ENCODE measurements around the gene HAPSTR1. TPM values are rescaled to one million over a fixed set of nuclear protein-coding genes. Genes with fewer than 3 reads are reported as not detected.
"Not testable (repeated sequence)": the region's sequence is repeated elsewhere in the genome, so short reads cannot be mapped to it uniquely, and the experiment has no call there.

The HAPSTR1 gene
- total RNA-seq, 2 experiments from 2014 or later: 52.3 to 63.8 TPM

DNA sequence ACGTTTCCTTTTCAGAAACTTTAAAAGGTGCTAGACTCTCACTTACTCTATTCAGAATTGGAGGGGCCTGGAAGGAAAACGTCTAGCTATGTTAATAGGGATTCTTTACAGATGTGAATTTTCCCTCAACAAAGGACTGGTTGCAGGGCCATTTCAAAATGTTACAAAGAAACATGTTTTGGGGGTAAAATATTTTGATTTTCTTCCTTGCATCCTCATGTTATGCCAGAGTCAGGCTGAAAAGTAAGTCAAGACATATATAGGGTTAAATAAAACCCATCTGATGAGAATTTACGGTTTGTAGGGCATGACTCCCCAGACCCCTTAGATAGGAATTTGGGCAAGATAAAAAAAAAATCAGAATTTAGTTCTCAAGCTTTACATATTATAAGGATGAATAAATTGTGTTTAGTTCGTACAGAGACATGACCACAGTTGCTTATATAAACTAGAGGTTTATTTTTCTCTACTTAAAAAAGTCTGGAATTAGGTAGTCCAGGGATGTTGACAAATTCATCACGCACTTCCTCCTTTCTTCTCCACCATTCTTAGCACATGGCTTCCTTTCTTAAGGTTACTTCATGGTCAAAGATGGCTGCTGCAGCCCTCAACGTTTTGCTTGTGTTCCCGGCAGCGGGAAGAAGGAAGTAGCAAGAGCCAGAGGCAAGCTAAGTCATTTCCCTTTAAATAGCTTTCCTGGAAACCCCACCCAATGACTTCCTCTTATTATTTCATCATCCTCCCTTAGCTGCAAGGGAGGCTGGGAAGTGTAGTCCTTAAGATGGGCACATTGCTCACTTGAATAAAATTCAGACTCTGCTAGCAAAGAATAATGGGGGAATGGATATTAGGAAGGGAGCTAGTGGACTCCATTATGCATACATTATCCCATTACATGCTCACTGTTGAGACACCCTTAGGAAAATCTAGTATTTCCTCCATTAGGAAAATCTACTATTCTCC lies 12.7 kb upstream of the HAPSTR1 start:
- H3K4me3 Mint-ChIP-seq: not testable (repeated sequence)
- ATAC-seq: peak; percentile 98

DNA sequence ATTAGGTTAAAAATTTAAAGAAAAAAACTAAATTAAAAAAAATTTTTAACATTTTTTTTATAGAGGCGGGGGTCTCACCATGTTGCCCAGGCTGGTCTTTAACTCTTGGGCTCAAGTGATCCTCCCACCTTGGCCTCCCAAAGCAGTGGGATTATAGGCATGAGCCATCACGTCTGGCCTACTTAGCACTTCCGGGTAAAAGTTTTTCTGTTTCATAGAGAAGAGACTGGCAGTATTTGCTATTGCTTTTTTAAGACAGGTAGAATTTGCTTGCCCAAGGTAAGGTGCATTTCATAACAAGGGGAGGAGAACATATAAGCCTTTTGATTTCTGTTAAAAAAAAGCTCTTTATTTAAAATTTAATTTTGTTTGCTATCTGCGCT lies 12.0 kb upstream of the HAPSTR1 start:
- ATAC-seq: no peak
- no peak for DNase-seq
- H3K27ac Mint-ChIP-seq: peak overlapping the region; percentile 83
- peaks cover 33% of the 10 kb centered on the region for H3K4me1 Mint-ChIP-seq
- H3K27me3 Mint-ChIP-seq: no peaks in the 10 kb centered on the region
- peaks cover 3% of the 10 kb centered on the region for H3K9me3 Mint-ChIP-seq (ENCODE audit: low read depth)
- no peak overlapping the region for H3K4me3 Mint-ChIP-seq
- H3K36me3 Mint-ChIP-seq: peaks cover 17% of the 10 kb centered on the region
- CTCF ChIA-PET: interaction anchor here (0.9 to 4.4 kb wide), 6 partner anchors 9 to 143 kb away, joined by 3 to 22 read pairs (median 4); partner anchors contain the start of gene HAPSTR1

More for the DNA sequence above, 12.7 kb upstream of the HAPSTR1 start:
- not testable (repeated sequence) for H3K9me3 Mint-ChIP-seq (ENCODE audit: low read depth); H3K27me3 Mint-ChIP-seq
- peaks cover 17% of the 10 kb centered on the region for H3K36me3 Mint-ChIP-seq
- peak; percentile 86 for DNase-seq
- peak overlapping the region; percentile 87 for H3K27ac Mint-ChIP-seq
- H3K4me1 Mint-ChIP-seq: peaks cover 33% of the 10 kb centered on the region
- CTCF ChIA-PET: interaction anchor here (0.9 to 4.4 kb wide), 8 partner anchors 9 to 142 kb away, joined by 3 to 22 read pairs (median 4); partner anchors contain the start of gene HAPSTR1

DNA sequence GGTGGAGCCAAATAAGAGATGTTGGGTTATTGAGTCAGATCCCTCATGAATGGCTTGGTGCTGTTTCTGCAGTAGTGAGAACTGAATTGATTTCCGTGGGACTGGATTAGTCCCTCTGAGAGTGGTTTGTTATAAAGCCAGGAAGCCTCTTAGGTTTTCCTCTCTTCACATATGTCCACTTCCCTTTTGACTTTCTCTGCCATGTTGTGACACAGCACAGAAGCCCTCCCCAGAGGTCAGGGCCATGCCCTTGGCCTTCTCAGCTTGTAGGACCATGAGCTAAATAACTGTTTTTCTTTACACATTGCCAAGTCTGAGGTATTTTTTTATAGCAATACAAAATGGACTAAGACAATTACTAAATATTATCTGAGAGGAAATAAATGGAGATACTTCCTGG lies 10.3 kb upstream of the HAPSTR1 start:
- peak overlapping the region; percentile 39 for H3K27ac Mint-ChIP-seq
- DNase-seq: no peak

DNA sequence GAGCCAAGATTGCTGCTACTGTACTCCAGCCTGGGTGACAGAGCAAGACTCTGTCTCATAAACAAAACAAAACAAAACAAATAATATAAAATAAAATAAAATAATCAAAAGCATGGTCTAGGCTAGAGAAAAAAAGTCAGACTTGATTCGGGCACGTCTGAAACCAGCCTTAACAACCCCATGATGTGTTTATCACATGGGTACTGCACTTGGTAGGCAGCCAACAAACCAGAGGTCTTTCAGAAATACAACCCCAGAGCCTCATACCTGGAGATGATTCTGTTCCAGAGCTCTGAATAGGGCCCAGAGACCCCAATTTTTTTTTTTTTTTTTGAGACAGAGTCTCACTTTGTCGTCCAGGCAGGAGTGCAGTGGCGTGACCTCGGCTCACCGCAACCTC lies 9.6 kb upstream of the HAPSTR1 start:
- no peak overlapping the region for H3K27ac Mint-ChIP-seq
- CTCF ChIA-PET: no interaction called here

More for the DNA sequence above, 10.3 kb upstream of the HAPSTR1 start:
- H3K27me3 Mint-ChIP-seq: no peaks in the 10 kb centered on the region
- no peak for ATAC-seq
- peaks cover 3% of the 10 kb centered on the region for H3K9me3 Mint-ChIP-seq (ENCODE audit: low read depth)
- peaks cover 33% of the 10 kb centered on the region for H3K4me1 Mint-ChIP-seq
- no peak overlapping the region for H3K4me3 Mint-ChIP-seq
- H3K36me3 Mint-ChIP-seq: peaks cover 17% of the 10 kb centered on the region
- CTCF ChIA-PET: no interaction called here

DNA sequence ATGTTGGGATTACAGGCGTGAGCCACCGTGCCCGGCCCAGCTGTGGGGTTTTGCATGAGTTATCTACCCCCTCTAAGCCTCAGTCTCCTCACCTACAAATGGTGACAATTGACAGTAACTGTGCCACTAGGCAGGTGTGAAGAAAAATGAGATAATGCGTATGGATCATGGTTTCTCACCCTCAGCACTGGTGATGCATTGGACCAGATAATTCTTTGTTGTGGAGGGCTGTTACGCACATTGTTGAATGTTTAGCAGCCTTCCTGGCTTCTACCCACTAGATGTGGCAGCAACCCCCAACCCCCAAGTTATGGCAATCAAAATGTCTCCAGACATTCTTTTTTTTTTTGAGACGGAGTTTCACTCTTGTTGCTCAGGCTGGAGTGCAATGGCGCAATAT lies 9.0 kb upstream of the HAPSTR1 start:
- Mint-ChIP-seq H3K4me3 (no peak overlapping the region), H3K4me1 (peaks cover 24% of the 10 kb centered on the region), H3K27me3 (no peaks in the 10 kb centered on the region), H3K36me3 (peaks cover 16% of the 10 kb centered on the region), H3K9me3 (ENCODE audit: low read depth) (peaks cover 3% of the 10 kb centered on the region), H3K27ac (no peak overlapping the region)
- ATAC-seq (no peak), DNase-seq (no peak)
- CTCF ChIA-PET: no interaction called here

More for the DNA sequence above, 9.6 kb upstream of the HAPSTR1 start:
- peaks cover 17% of the 10 kb centered on the region for H3K36me3 Mint-ChIP-seq
- ATAC-seq (no peak), DNase-seq (no peak)
- H3K27me3 Mint-ChIP-seq: no peaks in the 10 kb centered on the region
- H3K4me1 Mint-ChIP-seq: peaks cover 29% of the 10 kb centered on the region
- no peak overlapping the region for H3K4me3 Mint-ChIP-seq
- peaks cover 3% of the 10 kb centered on the region for H3K9me3 Mint-ChIP-seq (ENCODE audit: low read depth)

DNA sequence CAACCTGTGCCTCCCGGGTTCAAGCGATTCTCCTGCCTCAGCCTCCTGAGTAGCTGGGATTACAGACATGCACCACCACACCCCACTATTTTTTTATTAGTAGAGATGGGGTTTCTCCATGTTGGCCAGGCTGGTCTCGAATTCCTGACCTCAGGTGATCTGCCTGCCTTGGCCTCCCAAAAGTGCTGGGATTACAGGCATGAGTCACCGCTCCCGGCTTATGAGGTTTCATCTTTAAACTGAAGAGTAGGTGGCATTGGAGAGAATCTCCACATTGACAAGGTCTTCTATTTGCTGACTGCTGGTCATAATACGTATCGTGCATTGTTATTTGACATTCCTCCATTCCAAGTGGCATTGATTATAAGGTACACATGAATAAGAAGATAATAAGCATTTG lies 3.7 kb upstream of the HAPSTR1 start:
- H3K9me3 Mint-ChIP-seq (ENCODE audit: low read depth); H3K36me3 Mint-ChIP-seq; H3K27me3 Mint-ChIP-seq; H3K27ac Mint-ChIP-seq; H3K4me3 Mint-ChIP-seq; ATAC-seq; H3K4me1 Mint-ChIP-seq; DNase-seq: not testable (repeated sequence)
- CTCF ChIA-PET: interaction anchor here (1.4 kb wide), 1 partner anchor 8 kb away, joined by 4 read pairs; no protein-coding TSS in a partner anchor

DNA sequence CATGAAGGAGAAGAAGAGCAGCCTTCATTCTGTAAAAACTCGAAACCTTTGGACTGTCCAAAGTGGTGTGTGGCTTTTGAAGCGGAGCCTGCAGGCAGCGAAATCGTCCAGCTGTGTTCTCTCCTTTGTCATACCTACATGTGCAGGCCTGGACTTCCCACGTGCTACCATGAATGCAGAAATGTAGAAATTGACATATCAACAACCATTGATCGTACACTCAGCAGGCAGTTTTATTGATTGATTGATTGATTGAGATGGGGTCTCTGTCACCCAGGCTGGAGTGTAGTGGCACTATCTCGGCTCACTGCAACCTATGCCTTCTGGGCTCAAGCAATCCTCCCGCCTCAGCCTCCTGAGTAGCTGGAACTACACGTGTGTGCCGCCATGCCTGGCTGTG lies 2.6 kb upstream of the HAPSTR1 start:
- Mint-ChIP-seq H3K4me1 (peaks cover 8% of the 10 kb centered on the region), H3K27me3 (no peaks in the 10 kb centered on the region), H3K36me3 (peaks cover 14% of the 10 kb centered on the region), H3K4me3 (no peak overlapping the region), H3K27ac (no peak overlapping the region), H3K9me3 (ENCODE audit: low read depth) (no peaks in the 10 kb centered on the region)
- CTCF ChIA-PET: interaction anchor here (1.4 kb wide), 1 partner anchor 9 kb away, joined by 4 read pairs; no protein-coding TSS in a partner anchor
- DNase-seq (peak; percentile 35), ATAC-seq (no peak)

DNA sequence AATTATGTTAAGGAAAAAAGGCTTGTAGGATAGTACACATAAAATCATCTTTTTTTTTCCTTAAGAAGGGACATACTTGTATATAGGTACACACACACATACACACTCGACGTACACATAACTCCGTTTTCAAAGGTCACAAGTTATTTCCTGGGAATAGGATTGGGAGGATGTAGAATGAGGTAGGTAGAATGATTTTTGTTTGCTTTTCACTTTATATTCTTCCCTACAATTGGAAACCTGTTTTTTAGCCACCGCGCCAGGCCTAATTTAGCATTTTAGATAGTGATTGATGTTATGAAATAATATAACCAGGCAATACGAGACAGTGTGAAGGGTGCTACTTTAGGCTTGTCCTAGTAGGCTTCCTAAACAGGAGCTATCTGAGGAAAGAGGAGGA lies 1.8 kb upstream of the HAPSTR1 start:
- CTCF ChIA-PET: interaction anchor here (2.5 to 3.7 kb wide), 2 partner anchors 11 to 17 kb away, joined by 10 to 22 read pairs; no protein-coding TSS in a partner anchor
- H3K4me1 Mint-ChIP-seq: peaks cover 12% of the 10 kb centered on the region

DNA sequence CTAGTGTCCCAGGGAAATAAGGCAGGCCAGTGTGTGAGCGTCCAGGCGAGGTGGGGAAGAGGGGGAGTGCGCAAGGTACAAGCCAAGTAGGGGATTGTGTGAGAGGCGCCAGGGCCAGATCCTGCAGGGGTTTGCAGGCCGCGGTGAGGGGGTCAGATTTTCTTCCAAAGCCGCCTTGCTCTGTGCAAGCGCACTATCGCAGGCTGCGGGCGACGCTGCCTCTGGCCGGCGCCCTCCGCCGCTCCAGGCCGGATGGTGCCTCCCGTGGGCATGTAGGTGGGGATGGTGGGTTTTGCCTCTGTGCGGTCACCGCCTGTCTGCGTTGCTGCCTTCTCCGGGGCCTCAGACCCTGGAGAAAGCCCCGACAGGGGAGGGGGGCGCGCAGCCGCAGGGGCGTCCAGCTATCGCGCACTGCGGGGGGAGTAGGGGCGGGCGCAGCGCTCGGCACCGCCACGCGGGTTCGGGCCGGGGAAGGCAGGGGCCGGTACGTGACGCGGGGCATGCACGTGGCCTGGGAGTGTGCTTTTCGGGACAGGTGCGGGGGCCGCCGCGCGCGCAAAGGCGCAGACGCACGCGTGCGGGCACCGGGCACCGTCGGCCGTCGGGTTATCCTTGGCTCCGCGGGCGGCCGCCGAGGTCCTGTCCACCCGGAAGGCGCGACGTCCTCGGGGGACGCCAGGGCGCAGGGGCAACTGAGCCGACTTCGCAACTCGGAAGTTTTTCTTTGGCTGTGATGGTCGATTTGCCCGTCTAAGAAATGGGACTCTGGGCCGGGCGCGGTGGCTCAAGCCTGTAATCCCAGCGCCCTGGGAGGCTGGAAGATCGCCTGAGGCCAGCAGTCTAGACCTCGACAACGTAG lies 1.1 kb upstream of the HAPSTR1 start:
- Mint-ChIP-seq H3K27me3 (no peaks in the 10 kb centered on the region), H3K9me3 (ENCODE audit: low read depth) (no peaks in the 10 kb centered on the region), H3K36me3 (peaks cover 24% of the 10 kb centered on the region), H3K4me3 (peak overlapping the region; percentile 80), H3K27ac (peak overlapping the region; percentile 97), H3K4me1 (peaks cover 16% of the 10 kb centered on the region)
- ATAC-seq (no peak), DNase-seq (peak; percentile 67)
- CTCF ChIA-PET: interaction anchor here (1.1 to 3.9 kb wide), 5 partner anchors 12 to 221 kb away, joined by 4 to 22 read pairs (median 10); partner anchors contain the start of gene CARHSP1

More for the DNA sequence above, 1.8 kb upstream of the HAPSTR1 start:
- ATAC-seq: no peak
- H3K9me3 Mint-ChIP-seq (ENCODE audit: low read depth): no peaks in the 10 kb centered on the region
- H3K27ac Mint-ChIP-seq: peak overlapping the region; percentile 97
- no peaks in the 10 kb centered on the region for H3K27me3 Mint-ChIP-seq
- peaks cover 21% of the 10 kb centered on the region for H3K36me3 Mint-ChIP-seq
- DNase-seq: no peak
- peak overlapping the region; percentile 80 for H3K4me3 Mint-ChIP-seq

DNA sequence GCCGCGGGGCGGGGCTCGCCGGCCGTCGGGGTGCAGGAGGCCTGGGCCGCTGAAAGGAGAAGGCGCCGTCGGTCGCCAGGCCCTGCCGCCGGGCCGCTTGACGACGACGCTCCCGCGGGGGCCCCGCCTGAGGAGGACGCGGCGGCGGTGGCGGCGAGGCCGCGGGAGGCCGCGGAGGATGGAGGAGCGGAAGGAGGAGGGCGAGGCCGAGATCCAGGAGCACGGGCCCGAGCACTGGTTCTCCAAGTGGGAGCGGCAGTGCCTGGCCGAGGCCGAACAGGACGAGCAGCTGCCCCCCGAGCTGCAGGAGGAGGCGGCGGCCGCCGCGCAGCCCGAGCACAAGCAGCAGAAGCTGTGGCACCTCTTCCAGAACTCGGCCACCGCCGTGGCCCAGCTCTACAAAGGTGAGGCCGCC lies 430 bp downstream of the HAPSTR1 start:
- H3K27me3 Mint-ChIP-seq: no peaks in the 10 kb centered on the region
- H3K4me1 Mint-ChIP-seq: peaks cover 29% of the 10 kb centered on the region
- DNase-seq (peak; percentile 70), ATAC-seq (peak; percentile 17)
- CTCF ChIA-PET: interaction anchor here (1.0 to 3.9 kb wide), 6 partner anchors 10 to 83 kb away, joined by 3 to 22 read pairs (median 8); no protein-coding TSS in a partner anchor
- H3K4me3 Mint-ChIP-seq: peak overlapping the region; percentile 80
- peak overlapping the region; percentile 80 for H3K27ac Mint-ChIP-seq
- H3K36me3 Mint-ChIP-seq: peaks cover 36% of the 10 kb centered on the region
- H3K9me3 Mint-ChIP-seq (ENCODE audit: low read depth): no peaks in the 10 kb centered on the region

DNA sequence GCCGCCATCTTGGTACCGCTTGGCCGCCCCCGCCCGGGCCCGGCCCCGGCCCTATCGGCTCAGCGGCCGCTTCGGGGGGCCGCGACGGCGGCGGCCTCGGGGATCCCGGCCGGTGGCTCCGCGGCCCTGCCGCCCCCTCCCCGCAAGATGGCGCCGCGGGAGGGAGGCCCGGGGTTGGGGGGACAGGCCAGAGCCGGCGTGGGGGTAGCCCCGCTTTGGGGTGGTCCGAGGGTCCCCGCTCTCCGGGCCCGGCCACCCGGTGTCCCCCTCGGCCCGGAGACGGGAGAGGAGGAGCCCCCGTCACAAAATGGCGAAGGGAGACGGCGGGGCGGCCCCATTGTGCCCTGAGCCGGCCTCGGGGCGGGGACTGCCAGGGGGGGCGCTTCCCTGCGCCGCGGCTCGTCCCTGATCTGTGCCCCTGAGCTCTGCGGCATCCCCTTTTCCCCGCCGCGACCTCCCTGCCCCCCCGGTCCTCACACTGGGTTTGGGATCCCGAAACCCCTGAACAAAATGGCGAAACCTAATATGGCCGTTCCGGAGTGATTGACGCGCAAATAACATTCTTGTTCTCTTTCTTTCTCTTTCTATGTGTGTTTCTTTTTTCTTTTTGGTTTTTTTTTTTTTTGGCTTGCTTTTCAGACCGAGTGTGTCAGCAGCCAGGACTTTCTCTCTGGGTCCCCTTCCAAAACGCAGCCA lies 986 bp downstream of the HAPSTR1 start:
- DNase-seq (peak; percentile 68), ATAC-seq (peak; percentile 10)
- H3K27ac Mint-ChIP-seq: peak overlapping the region; percentile 96
- CTCF ChIA-PET: interaction anchor here (0.7 to 3.9 kb wide), 7 partner anchors 10 to 1986 kb away, joined by 3 to 22 read pairs (median 4); no protein-coding TSS in a partner anchor
- H3K4me3 Mint-ChIP-seq: peak overlapping the region; percentile 89
- peaks cover 32% of the 10 kb centered on the region for H3K4me1 Mint-ChIP-seq
- no peaks in the 10 kb centered on the region for H3K9me3 Mint-ChIP-seq (ENCODE audit: low read depth)
- no peaks in the 10 kb centered on the region for H3K27me3 Mint-ChIP-seq
- peaks cover 40% of the 10 kb centered on the region for H3K36me3 Mint-ChIP-seq

DNA sequence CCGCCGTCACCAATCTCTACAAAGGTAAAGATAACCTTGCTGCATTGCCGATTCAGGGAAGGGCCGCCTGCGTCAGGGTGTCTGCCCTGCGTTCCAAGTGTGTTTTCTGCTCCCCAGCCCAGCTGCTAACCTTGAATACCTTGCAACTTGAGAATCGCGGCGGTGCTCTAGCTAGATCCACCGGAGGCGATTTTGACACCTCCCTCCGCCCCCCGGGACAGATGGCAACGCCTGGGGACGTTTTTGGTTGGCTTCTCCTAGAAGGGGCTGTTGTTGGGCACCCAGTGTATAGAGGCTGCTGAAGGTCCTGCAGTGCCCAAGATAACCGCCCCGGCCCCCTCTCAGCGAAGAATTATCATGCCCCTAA lies 1.5 kb downstream of the HAPSTR1 start:
- CTCF ChIA-PET: interaction anchor here (0.7 to 3.9 kb wide), 7 partner anchors 9 to 1985 kb away, joined by 3 to 22 read pairs (median 4); no protein-coding TSS in a partner anchor
- Mint-ChIP-seq H3K4me1 (peaks cover 37% of the 10 kb centered on the region), H3K4me3 (peak overlapping the region; percentile 89), H3K27ac (peak overlapping the region; percentile 96), H3K27me3 (no peaks in the 10 kb centered on the region), H3K9me3 (ENCODE audit: low read depth) (no peaks in the 10 kb centered on the region), H3K36me3 (peaks cover 45% of the 10 kb centered on the region)
- ATAC-seq: no peak
- peak; percentile 67 for DNase-seq
